GM18499 (cell line): Measurements from ENCODE around the gene RHOBTB1.

Experiments used
- ATAC-seq: cut with Tn5 transposase; IDR thresholded peaks from one replicate; pipeline ENCODE4 v1.9.1; 2021; ENCODE audit warnings: moderate number of reproducible peaks; ENCODE audit not compliant: insufficient read depth, unreplicated experiment

The RHOBTB1 gene

DNA sequence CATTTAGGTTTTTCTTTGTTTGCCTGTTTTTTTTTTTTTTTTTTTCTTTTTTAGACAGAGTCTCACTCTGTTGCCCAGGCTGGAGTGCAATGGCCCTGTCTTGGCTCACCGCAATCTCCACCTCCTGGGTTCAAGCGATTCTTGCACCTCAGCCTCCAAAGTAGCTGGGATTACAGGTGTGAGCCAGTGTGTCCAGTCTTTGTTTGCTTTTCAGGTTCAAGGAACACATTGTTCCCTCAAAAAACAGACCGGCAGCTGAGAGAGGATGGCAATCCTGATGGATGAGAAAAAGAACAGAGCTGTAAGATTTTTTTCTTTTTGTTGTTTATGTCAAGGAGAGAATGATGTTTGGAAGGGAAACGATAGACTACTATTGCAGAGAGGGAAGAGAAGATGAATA lies 23.3 kb upstream of the RHOBTB1 start:
- no peak for ATAC-seq

DNA sequence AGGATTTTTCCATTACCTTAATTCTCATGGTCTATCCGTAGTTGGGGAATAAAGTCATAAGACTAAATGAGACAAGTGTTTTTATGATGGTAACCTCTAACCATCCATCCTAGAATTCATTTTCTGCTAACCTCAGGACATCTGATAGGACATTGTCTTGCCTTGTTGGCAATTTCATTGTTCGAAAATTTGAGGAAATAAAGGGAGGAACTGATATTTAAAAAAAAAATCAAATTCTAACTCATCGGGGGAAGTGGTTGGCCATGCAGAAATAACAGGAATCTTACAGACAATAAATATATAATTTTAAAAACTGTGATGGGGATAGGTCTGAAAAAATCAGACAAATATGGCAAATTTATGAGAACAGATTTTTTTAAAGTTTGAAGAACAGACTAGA lies 21.7 kb upstream of the RHOBTB1 start:
- no peak for ATAC-seq

DNA sequence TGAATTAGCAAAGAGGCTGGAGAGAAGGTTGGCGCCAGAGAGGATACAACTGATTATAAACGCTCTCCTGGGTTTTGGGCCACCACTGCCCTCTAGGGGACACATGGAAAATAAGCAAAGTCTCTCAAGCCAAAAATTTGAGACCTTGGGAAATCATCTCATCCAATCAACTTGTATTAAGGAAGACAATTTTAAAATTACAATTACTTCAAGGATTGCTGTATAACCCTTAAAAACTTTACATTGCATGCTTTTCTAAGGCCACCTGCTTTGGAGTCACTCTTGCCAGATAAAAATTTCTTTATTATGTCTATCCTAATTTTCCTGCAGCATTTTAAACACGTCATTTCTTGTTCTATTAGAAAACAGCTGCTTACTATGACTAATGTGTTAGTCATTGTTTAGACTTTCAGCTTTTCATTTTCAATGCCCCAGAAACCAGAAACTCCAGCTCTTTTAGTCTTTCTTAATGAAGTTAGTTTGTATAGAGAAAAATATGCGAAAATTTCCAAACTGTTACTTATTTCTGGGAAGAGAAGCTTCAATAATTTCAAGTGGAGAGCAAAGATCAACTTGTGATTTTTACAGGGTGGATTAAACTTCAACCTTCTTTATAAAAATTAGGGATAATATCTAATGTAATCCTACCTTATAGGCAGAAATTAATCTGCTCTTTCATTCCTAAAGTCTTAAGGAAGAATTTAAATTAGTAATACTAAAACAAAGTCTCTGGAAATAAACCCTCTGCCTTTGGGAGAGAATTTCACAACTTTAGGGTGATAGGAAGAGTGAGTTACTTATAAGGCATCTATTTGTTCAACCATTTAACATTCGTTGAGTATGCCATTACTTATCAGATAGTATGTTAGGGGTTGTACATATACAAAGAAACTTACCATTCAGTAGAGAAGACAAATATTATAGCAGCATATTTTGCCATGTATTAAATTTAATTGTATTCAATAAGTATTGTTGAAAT lies 20.6 kb upstream of the RHOBTB1 start:
- no peak for ATAC-seq

DNA sequence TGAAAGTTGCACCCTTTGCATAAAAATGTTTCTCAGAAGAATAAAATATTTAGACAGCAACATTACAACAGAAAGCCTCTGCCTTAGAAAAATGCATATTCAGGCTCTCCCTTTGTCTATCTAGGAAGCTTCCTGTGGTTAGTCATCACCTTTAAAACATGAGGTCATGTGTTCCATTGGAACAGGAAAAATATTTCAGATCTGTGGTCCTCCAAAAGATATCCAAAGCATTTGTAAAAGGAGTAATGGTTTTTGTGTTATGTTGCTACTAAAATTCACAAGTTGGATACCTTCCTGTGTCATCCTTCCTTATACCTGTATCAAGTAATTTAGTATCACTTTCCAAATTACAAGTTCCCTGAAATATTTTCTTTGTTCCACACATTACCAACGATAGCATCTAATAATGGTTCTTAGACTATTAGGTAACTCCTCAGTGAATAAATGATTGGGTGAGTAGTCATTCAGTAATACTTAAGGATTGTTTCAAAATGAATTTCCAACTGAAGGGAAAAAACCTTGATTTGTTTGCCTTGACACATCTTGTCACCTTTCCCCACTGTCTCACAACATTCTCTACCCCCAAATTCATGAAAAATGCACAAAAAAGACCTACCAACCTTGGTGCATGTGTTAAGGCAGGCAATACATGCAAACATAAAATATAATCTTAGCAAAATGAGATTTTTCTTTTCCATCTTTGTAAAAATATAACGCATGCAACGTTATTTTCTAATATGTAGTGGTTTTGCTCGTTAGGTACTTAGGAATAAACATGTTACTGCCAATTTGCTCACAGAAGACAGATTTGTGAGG lies 19.7 kb upstream of the RHOBTB1 start:
- ATAC-seq: no peak

DNA sequence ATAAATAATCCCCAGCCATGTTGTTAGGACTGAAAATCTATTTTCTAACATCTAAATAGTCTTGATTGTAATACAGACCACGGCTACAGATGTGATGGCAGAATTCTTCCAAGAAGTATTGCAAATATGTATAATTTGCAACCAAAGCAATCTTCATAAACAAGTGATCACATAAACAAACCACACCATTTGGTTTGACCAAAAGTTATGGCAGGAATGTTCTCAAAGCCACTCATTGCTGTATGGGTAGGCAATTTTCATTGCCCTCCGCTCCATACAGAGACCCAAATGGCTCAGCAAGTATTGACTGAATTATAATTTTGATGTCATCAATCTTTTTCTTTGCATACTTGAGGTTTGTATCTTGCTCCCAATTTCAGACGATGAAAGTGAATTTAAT lies 19.0 kb upstream of the RHOBTB1 start:
- no peak for ATAC-seq

DNA sequence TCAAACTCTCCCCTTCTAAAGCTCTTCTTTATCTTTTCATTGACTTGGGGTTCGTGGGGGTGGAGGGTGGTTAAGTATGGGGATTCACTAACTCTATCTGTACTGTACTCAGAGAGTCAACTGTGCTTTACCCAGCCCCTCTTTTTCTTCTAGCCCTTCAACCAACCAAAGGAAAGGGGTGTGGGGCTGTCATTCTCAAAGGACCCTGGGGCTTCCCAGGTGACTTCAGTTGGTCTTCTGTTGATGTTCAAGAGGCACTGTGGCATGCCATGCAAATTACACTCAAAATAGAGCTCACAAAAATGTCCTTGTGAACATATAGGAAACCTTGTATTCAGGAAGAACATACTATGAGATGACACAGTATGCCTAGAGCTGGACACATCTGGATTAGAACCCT lies 16.9 kb upstream of the RHOBTB1 start:
- no peak for ATAC-seq

DNA sequence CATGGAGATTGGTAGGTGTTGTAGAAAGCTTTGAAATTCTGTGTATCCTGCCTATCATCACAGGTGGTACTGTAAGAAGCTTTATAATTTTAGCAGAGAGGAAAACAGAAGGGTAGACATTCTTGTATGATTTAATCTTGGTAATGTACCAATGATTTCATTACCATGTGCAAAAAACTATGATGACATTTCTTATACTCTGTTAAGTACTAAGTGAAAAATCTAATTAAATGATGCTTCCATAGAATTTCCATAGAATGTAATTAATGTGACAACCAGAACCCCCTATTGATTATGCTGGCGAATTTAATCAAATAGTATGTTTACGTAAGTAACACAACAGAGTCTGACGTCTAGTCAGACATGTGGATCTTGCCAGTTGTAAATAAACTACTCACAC lies 16.0 kb upstream of the RHOBTB1 start:
- no peak for ATAC-seq

DNA sequence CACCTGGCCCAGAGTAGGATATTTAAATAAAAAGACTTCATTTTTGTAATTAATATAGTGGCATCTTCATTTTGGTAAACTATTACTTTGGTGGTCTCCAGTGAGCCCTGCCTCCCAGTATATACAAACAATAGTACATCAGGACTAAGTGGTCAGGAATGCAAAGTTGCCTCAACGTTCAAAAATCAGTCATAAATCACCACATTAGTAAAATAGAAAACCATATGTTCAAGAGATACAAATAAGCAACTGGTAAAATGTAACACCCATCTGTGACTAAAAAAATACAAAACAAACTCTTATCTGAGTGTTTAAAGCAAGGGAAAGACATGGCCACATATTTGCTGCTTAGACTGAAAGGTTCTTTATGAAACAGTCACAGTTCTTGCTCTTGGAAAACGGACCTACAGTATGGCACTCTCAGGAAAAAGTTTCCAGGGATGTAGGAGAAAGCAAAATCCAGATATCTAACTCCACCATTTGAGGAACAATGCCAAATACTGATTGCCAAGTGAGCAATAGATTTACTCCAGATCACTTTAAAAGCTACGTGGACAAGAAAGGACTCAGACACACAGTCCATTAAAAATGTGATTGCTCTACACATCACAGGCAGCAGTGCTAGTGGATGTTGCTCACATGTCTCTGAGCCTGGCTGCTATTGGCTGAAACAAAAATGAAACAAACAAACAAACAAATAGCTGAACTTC lies 15.1 kb upstream of the RHOBTB1 start:
- ATAC-seq: no peak

DNA sequence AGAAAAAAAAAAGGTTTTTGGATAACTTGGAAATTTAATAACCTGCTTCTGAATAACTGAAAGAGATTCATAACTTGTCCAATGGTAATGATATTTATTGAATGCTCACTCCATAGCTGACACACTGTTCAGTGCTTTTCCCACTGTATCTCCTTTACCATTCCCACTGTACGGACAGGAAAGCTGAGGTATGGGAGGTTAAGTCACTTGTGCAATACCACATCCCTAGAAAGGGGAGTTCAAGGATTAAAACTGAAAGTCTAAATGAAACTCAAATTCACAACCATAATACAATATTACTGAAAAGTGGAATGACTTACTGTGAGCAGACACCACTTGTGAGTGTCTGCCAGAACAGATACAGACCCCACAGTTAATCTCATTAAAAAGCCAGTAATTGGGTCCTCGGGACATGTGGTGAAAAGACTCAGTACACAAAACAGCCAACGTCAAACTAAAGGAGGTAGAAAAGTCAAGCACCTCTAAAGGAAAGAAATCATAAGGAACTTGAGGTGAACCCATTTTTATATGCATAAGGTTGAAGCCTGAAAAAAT lies 13.8 kb upstream of the RHOBTB1 start:
- no peak for ATAC-seq

DNA sequence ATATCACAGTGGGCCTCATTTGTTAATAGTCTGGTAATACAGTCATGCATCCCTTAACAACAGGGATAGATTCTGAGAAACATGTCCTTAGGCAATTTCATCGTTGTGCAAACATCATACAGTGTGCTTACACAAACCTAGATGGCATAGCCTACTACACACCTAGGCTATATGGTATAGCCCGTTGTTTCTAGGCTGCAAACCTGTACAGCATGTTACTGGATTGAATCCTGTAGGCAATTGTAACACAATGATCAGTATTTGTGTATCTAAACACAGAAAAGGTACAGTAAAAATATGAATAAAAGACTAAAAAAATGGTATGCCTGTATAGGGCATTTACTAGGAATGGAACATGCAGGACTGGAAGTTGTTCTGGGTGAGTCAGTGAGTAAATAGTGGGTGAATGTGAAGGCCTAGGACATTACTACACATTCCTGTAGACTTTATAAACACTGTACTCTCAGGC lies 12.0 kb upstream of the RHOBTB1 start:
- no peak for ATAC-seq

DNA sequence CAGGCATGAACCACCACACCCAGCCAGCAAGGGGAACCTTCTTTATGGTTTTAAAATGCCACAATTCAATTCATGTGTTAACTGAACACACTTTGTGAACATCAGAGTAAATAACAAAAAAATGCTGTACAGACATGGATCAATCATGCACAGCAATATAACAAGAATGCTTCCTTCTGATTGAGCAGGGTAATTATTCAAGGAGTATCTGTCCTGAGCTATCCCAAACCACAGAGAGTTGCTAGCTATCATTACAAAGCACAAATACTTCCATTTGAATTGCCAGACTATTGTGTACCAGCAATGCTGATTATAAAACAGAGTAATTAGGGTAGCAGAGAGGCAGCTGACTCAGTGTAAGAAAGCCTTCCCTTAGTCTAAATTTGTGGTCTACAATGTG lies 11.3 kb upstream of the RHOBTB1 start:
- no peak for ATAC-seq

DNA sequence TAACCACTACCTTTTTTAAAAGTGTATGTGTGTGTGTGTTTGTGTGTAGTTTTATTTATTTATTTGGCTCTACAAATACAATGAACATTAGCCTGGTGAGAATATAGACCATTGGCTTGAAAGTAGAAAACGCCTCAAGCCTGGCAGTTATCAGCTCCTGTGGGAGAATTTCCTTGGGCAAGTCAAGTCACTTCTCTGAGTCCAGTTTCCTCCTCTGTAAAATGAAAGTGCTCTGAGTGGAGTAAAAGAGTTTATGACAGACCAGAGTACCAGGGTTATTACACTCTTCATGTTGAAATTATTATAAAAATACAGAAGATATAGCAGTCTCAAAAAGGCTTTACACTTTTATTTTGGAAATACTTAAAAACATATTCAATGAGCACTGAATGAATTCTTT lies 10.1 kb upstream of the RHOBTB1 start:
- ATAC-seq: no peak

DNA sequence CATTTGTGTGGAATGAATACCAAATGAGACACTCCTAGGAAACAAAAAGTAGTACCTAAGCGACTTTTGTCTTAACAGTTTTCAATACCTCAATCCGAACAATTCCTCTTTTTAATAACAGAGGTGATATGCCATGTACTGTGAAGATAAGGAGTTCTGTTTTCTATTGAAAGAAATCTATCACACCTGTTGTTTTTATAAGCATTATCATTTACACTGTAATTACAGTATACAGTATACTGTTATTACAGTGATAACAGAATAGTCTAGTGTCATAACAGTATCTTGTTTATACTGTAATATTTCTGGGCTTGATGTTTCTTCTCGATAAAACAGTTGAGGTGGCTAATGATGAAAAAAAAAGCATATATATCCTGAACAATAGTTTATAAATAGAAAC lies 9.4 kb upstream of the RHOBTB1 start:
- ATAC-seq: no peak

DNA sequence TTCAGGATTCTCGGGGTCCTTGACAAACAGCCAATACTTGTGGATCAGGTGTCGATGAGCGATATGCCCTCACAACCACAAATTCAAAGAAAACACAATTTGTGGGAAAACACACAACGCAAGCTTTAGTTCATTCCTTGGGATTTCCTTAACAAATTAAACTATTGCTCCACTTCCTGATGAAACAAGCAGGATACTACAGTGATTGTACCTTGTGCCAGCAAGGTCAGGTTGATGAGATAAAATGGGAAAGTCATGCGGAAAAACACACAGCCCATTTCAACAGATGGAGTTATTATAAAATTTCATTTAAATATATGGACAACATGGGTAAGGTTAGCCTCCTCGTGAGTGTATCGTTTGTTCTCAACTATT lies 8.8 kb upstream of the RHOBTB1 start:
- no peak for ATAC-seq

DNA sequence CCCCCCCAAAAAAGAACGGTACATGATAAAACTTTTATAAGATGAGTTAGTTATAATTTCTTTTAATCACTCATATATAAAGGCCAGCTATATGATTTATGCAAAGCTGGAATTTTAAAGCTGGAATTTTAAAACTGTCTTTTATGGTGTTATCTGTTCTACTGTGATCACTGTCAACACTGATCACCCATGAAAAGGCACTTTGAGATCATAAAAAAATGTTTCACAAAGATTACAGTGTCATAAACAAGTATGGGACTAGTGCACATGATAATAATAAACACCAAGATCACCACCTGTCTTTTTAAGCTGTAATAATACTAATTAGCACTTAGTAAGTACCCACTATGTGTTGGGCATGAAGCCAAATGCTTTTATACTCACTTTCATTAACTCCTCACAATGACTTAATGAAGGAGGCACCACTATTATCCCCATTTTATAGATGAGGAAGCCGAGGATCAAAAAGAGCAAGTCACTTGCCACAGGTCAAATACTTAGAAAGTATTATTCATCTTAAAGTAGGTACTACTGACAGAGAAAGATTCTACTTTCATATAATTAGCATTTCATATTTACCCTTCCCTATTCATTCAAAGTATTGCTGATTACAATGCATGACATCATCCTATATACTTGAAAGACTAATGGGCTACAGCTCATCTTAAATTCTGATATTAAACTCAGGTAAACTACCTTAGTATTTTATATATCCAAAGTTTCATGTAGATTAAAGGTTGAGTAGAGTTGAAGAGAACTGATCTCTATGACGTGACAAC lies 8.3 kb upstream of the RHOBTB1 start:
- ATAC-seq: no peak

DNA sequence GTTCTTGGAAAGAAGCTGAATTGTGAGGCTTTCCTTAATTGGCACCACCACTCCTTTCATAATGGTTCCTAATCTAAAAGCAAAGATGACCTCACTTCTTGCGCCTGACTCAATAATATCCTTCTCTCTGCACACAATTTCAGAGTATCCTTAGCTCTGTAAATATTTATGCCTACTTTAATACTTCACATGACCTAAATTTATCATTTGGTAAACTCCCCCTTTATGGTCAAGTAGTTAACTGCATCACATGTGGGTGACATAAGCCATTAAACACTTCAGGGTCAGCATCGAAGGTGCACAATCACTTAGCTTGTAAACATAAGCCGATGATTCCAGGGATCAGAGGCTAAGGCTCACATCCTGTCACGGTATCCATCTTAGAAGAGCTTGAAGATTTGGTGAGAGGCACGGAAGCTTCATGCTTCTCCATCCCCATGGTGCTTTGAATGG lies 7.3 kb upstream of the RHOBTB1 start:
- ATAC-seq: no peak

DNA sequence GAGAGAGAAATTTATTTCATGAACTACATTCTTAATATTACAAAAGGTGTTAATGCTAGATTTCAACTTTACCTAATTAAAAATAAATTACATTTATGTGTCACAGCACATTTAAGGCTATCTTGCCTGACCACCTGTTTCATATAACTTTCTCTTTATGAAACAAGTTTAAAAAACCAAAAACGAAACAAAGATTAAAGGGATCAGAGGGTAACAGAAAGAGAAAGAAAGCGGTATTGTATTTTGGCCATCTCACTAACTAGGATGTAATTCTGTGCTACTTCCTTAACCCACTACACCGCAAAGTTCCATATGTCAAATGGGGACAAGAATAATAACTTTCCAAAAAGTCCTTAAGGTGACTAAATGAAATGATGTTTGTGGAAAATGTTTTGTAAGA lies 6.3 kb upstream of the RHOBTB1 start:
- no peak for ATAC-seq

DNA sequence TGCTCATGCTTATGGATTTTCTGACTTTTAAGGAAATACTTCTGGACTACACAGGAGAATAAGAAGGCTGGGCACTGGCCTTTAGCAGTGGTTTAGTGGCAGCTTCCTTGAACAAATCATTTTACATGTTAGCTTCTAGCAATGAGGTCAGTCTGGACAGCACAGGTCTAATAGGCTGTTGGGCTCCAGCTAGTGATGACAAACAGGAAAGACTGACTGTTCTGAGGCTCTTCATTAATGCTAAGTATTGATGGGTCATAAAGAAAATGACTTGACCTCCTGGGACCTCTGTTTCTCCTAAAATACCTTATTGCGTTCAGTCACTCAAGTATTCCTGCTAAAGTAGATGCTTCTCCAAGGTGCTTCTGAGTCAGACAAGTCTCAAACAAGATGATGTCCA lies 4.9 kb upstream of the RHOBTB1 start:
- ATAC-seq: no peak

DNA sequence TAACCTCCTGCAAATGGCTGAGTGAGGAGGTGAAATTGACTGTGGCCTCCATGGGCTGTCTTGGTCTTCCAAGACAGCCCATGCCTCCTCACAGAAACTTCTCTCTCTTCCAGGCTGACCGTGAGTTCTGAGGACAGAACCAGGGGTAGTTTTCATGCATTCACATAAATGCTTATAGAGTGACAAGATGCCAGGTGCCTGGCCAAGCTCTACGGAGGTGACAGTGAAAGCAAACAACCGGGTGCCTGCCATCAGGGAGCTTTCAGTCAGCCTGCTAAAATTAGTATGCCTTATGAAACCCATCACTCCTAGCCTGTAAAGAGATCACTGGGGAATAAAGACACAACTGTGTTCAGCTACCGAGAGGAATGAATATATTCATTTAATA lies 919 bp upstream of the RHOBTB1 start:
- no peak for ATAC-seq
